ENCODE measurements around the gene TYW1B. TPM values are rescaled to one million over a fixed set of nuclear protein-coding genes. Genes with fewer than 3 reads are reported as not detected.
A peak's percentile ranks its signal among the peaks of the same experiment; 100 is the strongest.
"Not testable (repeated sequence)": the region's sequence is repeated elsewhere in the genome, so short reads cannot be mapped to it uniquely, and the experiment has no call there.

Gene TYW1B
- total RNA-seq, 3 donors from 2014 or later, result 2.3 to 6.2 (median 3.2) TPM

GRCh38 chr7:72829291-72829686 lies 1.3 kb upstream of the TYW1B start:
- DNase-seq (peak; percentile 94), ATAC-seq (peak; percentile 57 to 59)
- Mint-ChIP-seq H3K36me3 (ENCODE audit: insufficient read depth) (peaks cover 13% of the 10 kb centered on the region), H3K4me3 (peak overlapping the region; percentile 91), H3K4me1 (ENCODE audit: low read depth) (peaks cover 25% of the 10 kb centered on the region)
- H3K9me3 Mint-ChIP-seq; H3K27me3 Mint-ChIP-seq (ENCODE audit: low read depth): not testable (repeated sequence)

DNA sequence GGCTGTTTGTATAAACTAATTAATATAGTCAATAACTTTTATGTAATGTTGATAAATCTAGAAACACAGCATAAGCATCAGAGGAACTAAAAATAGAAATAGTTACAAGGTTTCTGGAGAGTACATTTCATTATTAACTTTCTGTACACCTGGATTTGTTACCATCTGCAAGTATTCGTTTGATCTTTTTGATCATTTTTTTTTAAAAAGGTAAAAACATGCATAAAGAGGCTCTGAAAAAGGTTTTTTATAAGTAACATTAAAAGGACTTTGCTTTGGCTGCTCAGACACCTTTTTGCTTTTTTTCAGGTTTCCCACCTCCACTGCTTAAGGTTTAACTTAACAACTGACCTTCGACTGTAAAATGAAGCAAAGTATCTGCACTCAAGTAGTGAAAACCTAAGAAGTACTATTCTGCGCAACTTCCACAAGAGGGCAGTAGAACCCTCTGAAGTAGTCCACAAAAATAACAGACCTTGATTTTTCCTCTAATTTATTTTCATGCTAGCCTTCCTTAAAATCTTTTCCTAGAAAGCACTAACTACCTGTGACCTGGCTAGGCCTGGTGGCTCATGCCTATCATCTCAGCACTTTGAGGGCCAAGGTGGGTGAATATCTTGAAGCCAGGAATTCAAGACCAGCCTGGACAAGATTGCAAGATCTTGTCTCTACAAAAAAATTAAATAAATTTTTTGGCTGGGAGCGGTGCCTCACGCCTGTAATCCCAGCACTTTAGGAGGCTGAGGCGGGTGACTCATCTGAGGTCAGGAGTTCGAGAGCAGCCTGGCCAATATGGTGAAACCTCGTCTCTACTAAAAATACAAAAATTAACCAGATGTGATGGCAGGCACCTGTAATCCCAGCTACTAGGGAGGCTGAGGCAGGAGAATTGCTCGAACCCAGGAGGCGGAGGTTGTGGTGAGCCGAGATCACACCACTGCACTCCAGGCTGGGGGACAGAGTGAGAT lies 4.0 kb downstream of the TYW1B start:
- not testable (repeated sequence) for DNase-seq; H3K4me3 Mint-ChIP-seq; H3K36me3 Mint-ChIP-seq (ENCODE audit: insufficient read depth)

DNA sequence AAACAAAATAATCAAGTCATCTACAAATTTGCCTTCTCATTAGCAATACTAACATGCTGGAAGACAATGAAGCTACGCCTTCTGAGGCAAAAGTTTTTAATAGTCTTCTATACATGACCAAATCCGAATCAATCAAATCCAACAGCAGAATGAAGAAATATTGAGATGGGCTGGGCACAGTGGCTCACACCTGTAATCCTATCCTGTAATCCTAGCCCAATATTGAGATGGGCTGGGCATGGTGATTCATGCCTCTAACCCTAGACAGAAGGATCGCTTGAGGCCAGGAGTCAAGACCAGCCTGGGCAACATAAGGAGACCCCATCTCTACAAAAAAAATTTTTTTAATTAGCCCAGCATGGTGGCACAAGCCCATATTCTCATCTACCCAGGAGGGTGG lies 5.5 kb downstream of the TYW1B start:
- not testable (repeated sequence) for DNase-seq; H3K4me3 Mint-ChIP-seq; H3K9me3 Mint-ChIP-seq; H3K27me3 Mint-ChIP-seq (ENCODE audit: low read depth); ATAC-seq; H3K4me1 Mint-ChIP-seq (ENCODE audit: low read depth)
- H3K36me3 Mint-ChIP-seq (ENCODE audit: insufficient read depth), result peaks cover 17% of the 10 kb centered on the region

More for the DNA sequence above, 4.0 kb downstream of the TYW1B start:
- not testable (repeated sequence) for H3K9me3 Mint-ChIP-seq; H3K4me1 Mint-ChIP-seq (ENCODE audit: low read depth); ATAC-seq; H3K27me3 Mint-ChIP-seq (ENCODE audit: low read depth)

DNA sequence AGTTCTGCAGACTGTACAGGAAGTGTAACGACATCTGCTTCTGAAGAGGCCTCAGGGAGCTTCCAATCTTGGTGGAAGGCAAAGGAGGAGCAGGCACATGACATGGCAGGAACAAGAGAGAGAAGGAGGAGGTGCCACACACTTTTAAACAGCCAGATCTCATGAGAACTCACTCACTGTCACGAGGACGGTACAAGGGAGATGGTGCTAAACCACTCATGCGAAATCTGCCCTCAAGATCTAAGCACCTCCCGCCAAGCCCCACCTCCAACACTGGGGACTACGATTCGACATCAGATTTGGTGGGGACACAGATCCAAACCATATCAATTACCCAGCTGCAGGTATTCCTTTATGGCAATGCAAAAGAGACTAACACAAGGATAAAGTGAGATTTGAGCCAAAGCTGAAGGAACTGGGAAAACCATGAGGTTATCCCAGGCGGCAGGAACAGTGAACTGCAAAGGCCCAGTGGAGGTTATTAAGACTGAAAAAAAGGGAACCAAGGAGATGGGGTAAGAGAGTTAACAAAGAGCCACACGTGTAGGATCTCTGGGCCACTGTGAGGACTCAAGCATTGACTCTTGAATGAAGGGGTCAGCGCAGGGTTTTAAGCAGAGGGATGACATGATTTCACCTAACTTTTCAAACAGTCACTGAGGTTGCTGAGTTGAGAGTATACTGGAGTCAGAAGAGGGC lies 9.2 kb downstream of the TYW1B start:
- H3K4me3 Mint-ChIP-seq; H3K9me3 Mint-ChIP-seq; ATAC-seq; H3K27me3 Mint-ChIP-seq (ENCODE audit: low read depth); H3K4me1 Mint-ChIP-seq (ENCODE audit: low read depth); DNase-seq: not testable (repeated sequence)
- H3K36me3 Mint-ChIP-seq (ENCODE audit: insufficient read depth), result peaks cover 26% of the 10 kb centered on the region

GRCh38 chr7:72817661-72818060 lies 10.3 kb downstream of the TYW1B start:
- ATAC-seq; DNase-seq; H3K4me1 Mint-ChIP-seq (ENCODE audit: low read depth); H3K27me3 Mint-ChIP-seq (ENCODE audit: low read depth); H3K4me3 Mint-ChIP-seq; H3K9me3 Mint-ChIP-seq: not testable (repeated sequence)
- peaks cover 28% of the 10 kb centered on the region for H3K36me3 Mint-ChIP-seq (ENCODE audit: insufficient read depth)

DNA sequence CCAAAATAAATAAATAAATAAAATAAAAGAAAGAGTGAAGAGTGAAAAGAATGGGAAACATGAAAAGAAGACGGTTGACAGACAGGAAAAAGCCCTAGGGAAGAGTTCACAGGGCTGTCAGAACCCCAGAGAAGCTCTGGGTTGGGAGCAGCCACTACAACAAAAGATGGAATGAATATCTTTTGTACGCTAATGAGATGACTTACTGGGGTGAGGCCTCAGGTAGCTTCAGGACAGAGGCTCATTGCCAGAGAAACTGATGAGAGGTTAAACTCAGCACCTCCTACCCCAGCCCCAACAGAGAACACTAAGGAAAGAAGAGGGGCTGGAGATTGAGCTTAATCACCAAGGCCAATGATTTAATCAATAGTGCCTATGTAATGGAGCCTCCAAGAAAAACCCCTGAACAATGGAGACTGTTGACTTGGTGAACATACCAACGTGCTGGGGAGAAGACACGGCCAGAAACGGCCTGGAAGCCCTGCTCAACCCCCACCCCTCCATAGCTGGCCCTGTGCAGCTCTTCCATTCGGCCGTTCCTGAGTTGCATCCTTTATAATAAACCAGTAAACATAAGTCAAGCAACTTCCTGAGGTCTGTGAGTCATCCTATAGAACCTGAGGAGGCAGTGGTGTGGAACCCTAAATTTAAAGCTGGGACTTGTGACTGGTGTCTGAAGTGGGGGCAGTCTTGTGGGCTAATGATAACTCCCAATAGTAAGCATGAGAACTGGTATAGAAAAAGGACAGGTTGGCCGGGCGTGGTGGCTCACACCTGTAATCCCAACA lies 11.4 kb downstream of the TYW1B start:
- H3K4me1 Mint-ChIP-seq (ENCODE audit: low read depth); H3K4me3 Mint-ChIP-seq; H3K9me3 Mint-ChIP-seq; ATAC-seq; DNase-seq; H3K27me3 Mint-ChIP-seq (ENCODE audit: low read depth): not testable (repeated sequence)
- H3K36me3 Mint-ChIP-seq (ENCODE audit: insufficient read depth), result peaks cover 29% of the 10 kb centered on the region

- not testable (repeated sequence) for ATAC-seq; H3K27me3 Mint-ChIP-seq (ENCODE audit: low read depth); H3K4me1 Mint-ChIP-seq (ENCODE audit: low read depth); H3K9me3 Mint-ChIP-seq; DNase-seq; H3K4me3 Mint-ChIP-seq
- H3K36me3 Mint-ChIP-seq (ENCODE audit: insufficient read depth), result peaks cover 27% of the 10 kb centered on the region
These were observed 17.6 kb downstream of the TYW1B start for GRCh38 chr7:72810437-72810836.

DNA sequence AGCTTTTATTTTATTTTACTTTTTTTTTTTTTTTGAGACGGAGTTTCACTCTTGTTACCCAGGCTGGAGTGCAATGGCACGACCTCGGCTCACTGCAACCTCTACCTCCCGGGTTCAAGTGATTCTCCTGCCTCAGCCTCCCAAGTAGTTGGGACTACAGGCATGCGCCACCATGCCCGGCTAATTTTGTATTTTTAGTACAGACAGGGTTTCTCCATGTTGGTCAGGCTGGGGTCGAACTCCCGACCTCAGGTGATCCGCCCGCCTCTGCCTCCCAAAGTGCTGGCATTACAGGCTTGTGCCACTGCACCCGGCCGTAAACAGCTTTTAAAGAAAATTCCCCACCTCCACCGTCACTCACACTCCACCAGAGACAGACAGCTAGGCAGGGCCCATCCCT lies 19.5 kb downstream of the TYW1B start:
- H3K36me3 Mint-ChIP-seq (ENCODE audit: insufficient read depth), result peaks cover 29% of the 10 kb centered on the region
- not testable (repeated sequence) for DNase-seq; H3K4me3 Mint-ChIP-seq; ATAC-seq; H3K27me3 Mint-ChIP-seq (ENCODE audit: low read depth); H3K4me1 Mint-ChIP-seq (ENCODE audit: low read depth); H3K9me3 Mint-ChIP-seq

DNA sequence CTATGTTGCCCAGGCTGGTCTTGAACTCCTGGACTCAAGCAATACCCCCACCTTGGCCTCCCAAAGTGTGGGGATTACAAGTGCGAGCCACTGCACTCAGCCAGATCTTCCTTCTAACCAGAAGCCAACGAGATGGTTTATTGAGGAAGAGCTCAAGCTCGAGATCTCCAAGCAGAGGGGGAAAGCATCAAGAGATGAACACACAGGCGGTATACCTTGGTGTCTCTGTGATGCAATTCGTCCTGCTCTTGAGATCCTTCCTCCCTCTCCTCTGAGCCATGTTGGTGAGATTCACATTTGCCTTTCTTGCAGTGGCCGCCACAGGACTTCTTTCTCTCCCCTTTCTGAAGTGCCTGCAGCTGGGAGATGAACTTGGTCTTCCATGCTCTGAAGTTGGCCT lies 21.1 kb downstream of the TYW1B start:
- not testable (repeated sequence) for H3K4me3 Mint-ChIP-seq; H3K9me3 Mint-ChIP-seq; H3K27me3 Mint-ChIP-seq (ENCODE audit: low read depth); DNase-seq; ATAC-seq; H3K4me1 Mint-ChIP-seq (ENCODE audit: low read depth)
- peaks cover 31% of the 10 kb centered on the region for H3K36me3 Mint-ChIP-seq (ENCODE audit: insufficient read depth)

GRCh38 chr7:72805526-72806494 lies 22.2 kb downstream of the TYW1B start:
- H3K4me1 Mint-ChIP-seq (ENCODE audit: low read depth), result no peaks in the 10 kb centered on the region
- no peaks in the 10 kb centered on the region for H3K27me3 Mint-ChIP-seq (ENCODE audit: low read depth)
- H3K36me3 Mint-ChIP-seq (ENCODE audit: insufficient read depth), result peaks cover 34% of the 10 kb centered on the region
- no peak overlapping the region for H3K4me3 Mint-ChIP-seq
- no peak for ATAC-seq
- DNase-seq, result no peak
- no peaks in the 10 kb centered on the region for H3K9me3 Mint-ChIP-seq

- not testable (repeated sequence) for DNase-seq; ATAC-seq; H3K4me1 Mint-ChIP-seq (ENCODE audit: low read depth); H3K4me3 Mint-ChIP-seq; H3K27me3 Mint-ChIP-seq (ENCODE audit: low read depth); H3K9me3 Mint-ChIP-seq
- peaks cover 32% of the 10 kb centered on the region for H3K36me3 Mint-ChIP-seq (ENCODE audit: insufficient read depth)
These were observed 24.2 kb downstream of the TYW1B start for GRCh38 chr7:72803778-72804177.

DNA sequence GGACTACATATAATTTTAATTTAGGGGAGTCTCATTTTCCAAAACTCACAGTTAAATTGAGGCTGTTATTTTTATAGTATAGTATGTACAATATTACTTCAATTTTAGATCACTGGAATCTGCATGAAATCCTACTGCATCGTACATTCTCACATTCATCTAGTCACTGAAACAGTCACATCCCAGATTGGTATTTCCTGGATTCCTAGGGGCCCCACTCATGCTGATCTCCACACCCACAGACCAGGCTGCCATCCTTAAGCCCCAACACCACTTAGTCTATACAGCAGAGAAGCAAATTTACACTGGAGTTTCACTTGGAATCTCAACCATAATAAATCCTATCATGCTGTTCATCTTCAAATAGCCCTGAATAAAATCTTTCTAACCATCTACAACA lies 26.4 kb downstream of the TYW1B start:
- not testable (repeated sequence) for H3K4me1 Mint-ChIP-seq (ENCODE audit: low read depth); H3K4me3 Mint-ChIP-seq; H3K9me3 Mint-ChIP-seq; ATAC-seq; H3K27me3 Mint-ChIP-seq (ENCODE audit: low read depth); DNase-seq
- peaks cover 41% of the 10 kb centered on the region for H3K36me3 Mint-ChIP-seq (ENCODE audit: insufficient read depth)

GRCh38 chr7:72795401-72795800 lies 32.6 kb downstream of the TYW1B start:
- ATAC-seq, result not testable (repeated sequence)

More at GRCh38 chr7:72795401-72795800, 32.6 kb downstream of the TYW1B start:
- not testable (repeated sequence) for H3K9me3 Mint-ChIP-seq; H3K4me3 Mint-ChIP-seq; H3K27me3 Mint-ChIP-seq (ENCODE audit: low read depth); DNase-seq; H3K4me1 Mint-ChIP-seq (ENCODE audit: low read depth)
- peaks cover 32% of the 10 kb centered on the region for H3K36me3 Mint-ChIP-seq (ENCODE audit: insufficient read depth)
